K562 (cell line): ENCODE measurements around the gene DAO. TPM values are rescaled to one million over a fixed set of nuclear protein-coding genes. Genes with fewer than 3 reads are reported as not detected.

Source experiments
- CHD4 ChIP-seq: fragments of 200-600 bp; sonication (generic); IDR thresholded peaks from 3 replicates; pipeline ENCODE4 v1.6.1; 2012; ENCODE audit warnings: low read depth, mild to moderate bottlenecking, mixed read lengths, low read length, inconsistent platforms; ENCODE audit not compliant: insufficient read depth, insufficient replicate concordance, poor library complexity, severe bottlenecking
- E2F3 ChIP-seq: fragments of 250-450 bp; sonication (Bioruptor Pico); IDR thresholded peaks from 2 replicates; pipeline ENCODE4 v1.4.0; 2020; ENCODE audit warnings: mild to moderate bottlenecking
- ILF3 ChIP-seq: fragments of 450-650 bp; IDR thresholded peaks from 2 replicates; pipeline ENCODE4 v1.6.1; 2018; ENCODE audit warnings: antibody characterized with exemption, mild to moderate bottlenecking, moderate library complexity, borderline replicate concordance
- POLR3G ChIP-seq: IDR thresholded peaks from 2 replicates; pipeline ENCODE4 v1.6.1; 2011; ENCODE audit not compliant: insufficient read length, insufficient replicate concordance; ENCODE audit errors: extremely low read depth
- RNF219 ChIP-seq: fragments of 250-450 bp; sonication (Bioruptor Pico); IDR thresholded peaks from 2 replicates; pipeline ENCODE4 v1.5.0; 2022; ENCODE audit warnings: mild to moderate bottlenecking
- TFE3 ChIP-seq: fragments of 450-650 bp; formaldehyde crosslinking; IDR thresholded peaks from 2 replicates; pipeline ENCODE4 v1.4.0; 2020; ENCODE audit warnings: mild to moderate bottlenecking, mixed read lengths
- U2AF1 ChIP-seq: fragments of 200-400 bp; formaldehyde crosslinking; optimal IDR thresholded peaks from 2 replicates; pipeline ENCODE3; 2017; ENCODE audit warnings: mild to moderate bottlenecking, low read depth, low read length, moderate library complexity
- ZNF124 ChIP-seq: sonication (generic); formaldehyde crosslinking; IDR thresholded peaks from 2 replicates; pipeline ENCODE4 v1.8.1; 2022; ENCODE audit warnings: missing genetic modification reagents
- ZNF140 ChIP-seq: fragments of 250-450 bp; sonication (Bioruptor Pico); IDR thresholded peaks from 2 replicates; pipeline ENCODE4 v1.8.0; 2021; ENCODE audit warnings: moderate library complexity, mild to moderate bottlenecking, inconsistent platforms
- ZNF263 ChIP-seq: sonication (generic); formaldehyde crosslinking; IDR thresholded peaks from 2 replicates; pipeline ENCODE4 v1.8.0; 2022; ENCODE audit warnings: mild to moderate bottlenecking, missing genetic modification reagents, borderline replicate concordance
- ZNF354B ChIP-seq: fragments of 250-450 bp; sonication (Bioruptor Pico); IDR thresholded peaks from 2 replicates; pipeline ENCODE4 v1.4.0; 2020
- ZNF717 ChIP-seq: fragments of 250-450 bp; sonication (Bioruptor Pico); IDR thresholded peaks from 2 replicates; pipeline ENCODE4 v1.5.0; 2021
- ZNF75A ChIP-seq: fragments of 450-650 bp; formaldehyde crosslinking; IDR thresholded peaks from 2 replicates; pipeline ENCODE4 v1.4.0; 2020; ENCODE audit warnings: mild to moderate bottlenecking
- polyA plus RNA-seq, 8 experiments: library from polyadenylated mRNA; depleted of rRNA in 4 of 8; stranded (reverse) in 5 of 8; unstranded in 3 of 8; fragments of >200 nt; fragmentation: Nextera tagmentation in 2 of 8; fragmentation: Illumina TruSeq in 1 of 8; extraction: Ambion mirVana in 2 of 8; extraction: Trizol in 1 of 8; gene quantifications; 2 replicates each; pipeline versions ENCODE4 v1.2.1 to v1.2.3, GENCODE V29; 2011 to 2014; ENCODE audit warnings: inconsistent platforms in 1 of 8, missing spikeins in 1 of 8
- total RNA-seq, 7 experiments: library from RNA; depleted of rRNA in 6 of 7; stranded (reverse); fragments of >200 nt in 6 of 7; fragmentation: Illumina TruSeq in 2 of 7; extraction: Trizol in 2 of 7; gene quantifications; 2 replicates each; pipeline versions ENCODE4 v1.2.1 to v1.2.3, GENCODE V29; 2011 to 2021; ENCODE audit warnings: low replicate concordance in 1 of 7
- TF ChIP-seq, protein P1 (sequence below): fragments of 250-450 bp; sonication (Bioruptor Pico); IDR thresholded peaks from 2 replicates; pipeline ENCODE4 v1.5.0; 2021; ENCODE audit warnings: mild to moderate bottlenecking, moderate library complexity
- TF ChIP-seq, protein P2 (sequence below): fragments of 250-450 bp; sonication (Bioruptor Pico); IDR thresholded peaks from 2 replicates; pipeline ENCODE4 v1.4.0; 2020; ENCODE audit warnings: mild to moderate bottlenecking, moderate library complexity, borderline replicate concordance

DAO gene
- total and polyA plus RNA-seq, 9 of the 15 experiments (the other 6 are each of a cell fraction or from before 2014, with no cell fraction given), result not detected

DNA sequence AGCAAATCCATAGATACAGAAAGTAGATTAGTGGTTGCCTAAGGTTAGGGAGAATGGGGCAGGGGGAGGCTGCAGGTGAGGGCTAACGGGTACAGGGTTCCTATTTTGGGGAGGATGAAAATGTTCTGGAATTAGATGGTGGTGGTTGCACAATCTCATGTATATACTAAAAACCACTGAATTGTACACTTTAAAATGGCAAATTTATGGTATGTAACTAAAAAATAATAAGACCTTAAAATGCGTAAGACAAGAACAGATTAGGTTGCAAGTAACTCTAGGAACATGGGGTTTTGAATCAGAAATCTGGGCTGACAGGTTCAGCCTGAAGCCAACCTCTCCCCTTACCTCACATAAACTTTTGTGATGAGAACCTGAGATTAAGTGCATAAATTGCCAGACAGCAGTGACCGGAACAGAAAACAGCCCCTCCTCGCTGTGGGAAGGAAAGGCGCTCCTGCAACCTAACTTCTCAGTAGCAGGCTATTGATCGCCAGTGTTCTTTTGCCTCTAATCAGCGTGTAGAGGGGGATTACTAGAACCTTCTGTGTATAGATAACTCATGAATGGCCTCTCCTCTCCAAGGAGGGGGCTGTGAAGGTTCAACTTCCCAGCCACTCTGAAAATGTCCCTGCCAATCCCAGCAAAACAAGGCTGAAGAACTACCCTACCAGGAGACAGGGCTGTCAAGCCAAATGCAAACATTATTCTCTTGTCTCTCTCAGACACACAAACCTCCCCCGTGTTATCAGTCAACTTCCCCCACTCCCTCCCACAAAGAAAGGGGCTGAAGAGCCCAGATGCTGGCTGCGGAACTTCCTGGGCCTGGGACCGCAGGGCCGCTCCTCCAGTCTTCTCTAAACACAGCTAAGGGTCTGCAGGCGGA is 24.4 kb upstream of the DAO start (continued):
- no peak for TF ChIP-seq TFE3 (CRISPR knock-in tag)
- no peak for TF ChIP-seq ZNF717 (CRISPR knock-in tag)
- TF ChIP-seq, protein P1, sequence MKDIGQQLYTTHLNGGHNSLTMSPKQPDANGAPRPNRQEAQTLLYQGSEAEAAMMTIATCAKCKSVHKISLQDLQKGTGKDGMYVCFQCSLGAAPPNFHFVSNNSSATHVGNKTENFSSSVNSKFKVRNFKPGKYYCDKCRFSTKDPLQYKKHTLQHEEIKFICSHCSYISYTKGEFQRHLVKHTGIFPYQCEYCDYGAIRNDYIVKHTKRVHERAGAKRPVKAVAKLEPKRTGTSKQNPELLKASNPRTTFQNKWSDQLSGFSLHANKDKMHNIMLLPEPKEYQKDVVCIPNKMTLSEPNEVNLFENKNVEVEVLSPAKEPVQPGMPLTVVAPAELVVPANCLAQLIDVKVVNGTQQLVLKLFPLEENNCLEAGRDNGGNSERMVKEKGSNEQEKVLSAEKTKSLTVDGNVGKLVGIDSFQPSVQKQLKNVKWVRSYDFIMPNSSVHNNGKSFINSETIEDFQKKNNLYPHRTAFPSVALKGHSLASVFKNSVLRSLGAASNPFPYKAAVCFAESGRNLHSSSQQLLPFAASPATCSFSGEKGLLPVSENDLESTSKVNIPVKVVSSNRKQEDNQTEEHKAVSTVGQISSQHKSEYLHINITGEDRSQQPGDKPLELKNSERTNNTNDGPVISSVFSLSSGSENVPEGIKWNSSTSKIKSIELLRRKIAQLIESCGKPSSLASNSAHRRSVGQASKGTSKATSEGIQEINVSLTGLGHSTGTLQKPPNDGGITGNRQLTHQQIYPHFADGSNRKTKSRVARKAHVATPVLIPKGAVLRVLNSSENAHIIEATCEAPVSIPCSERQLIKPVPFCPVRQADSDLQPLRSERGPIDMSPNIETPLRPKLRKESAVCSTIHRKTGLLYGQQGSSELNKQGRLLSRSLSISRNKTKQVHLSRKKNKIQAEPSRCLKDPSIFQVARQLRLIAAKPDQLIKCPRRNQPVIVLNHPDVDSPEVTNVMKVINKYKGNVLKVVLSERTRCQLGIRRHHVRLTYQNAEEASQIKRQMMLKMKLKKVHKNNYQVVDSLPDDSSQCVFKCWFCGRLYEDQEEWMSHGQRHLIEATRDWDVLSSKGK (CRISPR knock-in tag), result no peak
- no peak for TF ChIP-seq ZNF263 (CRISPR knock-in tag)
- no peak for TF ChIP-seq ZNF75A (CRISPR knock-in tag)
- TF ChIP-seq POLR3G, result no peak
- TF ChIP-seq RNF219 (CRISPR knock-in tag), result no peak
- no peak for TF ChIP-seq CHD4
- no peak for TF ChIP-seq ZNF140 (CRISPR knock-in tag)
- no peak for TF ChIP-seq E2F3 (CRISPR knock-in tag)
- TF ChIP-seq U2AF1, result no peak
- TF ChIP-seq ZNF354B, result no peak
- no peak for TF ChIP-seq ILF3
- no peak for TF ChIP-seq ZNF124 (CRISPR knock-in tag)
- TF ChIP-seq, protein P2, sequence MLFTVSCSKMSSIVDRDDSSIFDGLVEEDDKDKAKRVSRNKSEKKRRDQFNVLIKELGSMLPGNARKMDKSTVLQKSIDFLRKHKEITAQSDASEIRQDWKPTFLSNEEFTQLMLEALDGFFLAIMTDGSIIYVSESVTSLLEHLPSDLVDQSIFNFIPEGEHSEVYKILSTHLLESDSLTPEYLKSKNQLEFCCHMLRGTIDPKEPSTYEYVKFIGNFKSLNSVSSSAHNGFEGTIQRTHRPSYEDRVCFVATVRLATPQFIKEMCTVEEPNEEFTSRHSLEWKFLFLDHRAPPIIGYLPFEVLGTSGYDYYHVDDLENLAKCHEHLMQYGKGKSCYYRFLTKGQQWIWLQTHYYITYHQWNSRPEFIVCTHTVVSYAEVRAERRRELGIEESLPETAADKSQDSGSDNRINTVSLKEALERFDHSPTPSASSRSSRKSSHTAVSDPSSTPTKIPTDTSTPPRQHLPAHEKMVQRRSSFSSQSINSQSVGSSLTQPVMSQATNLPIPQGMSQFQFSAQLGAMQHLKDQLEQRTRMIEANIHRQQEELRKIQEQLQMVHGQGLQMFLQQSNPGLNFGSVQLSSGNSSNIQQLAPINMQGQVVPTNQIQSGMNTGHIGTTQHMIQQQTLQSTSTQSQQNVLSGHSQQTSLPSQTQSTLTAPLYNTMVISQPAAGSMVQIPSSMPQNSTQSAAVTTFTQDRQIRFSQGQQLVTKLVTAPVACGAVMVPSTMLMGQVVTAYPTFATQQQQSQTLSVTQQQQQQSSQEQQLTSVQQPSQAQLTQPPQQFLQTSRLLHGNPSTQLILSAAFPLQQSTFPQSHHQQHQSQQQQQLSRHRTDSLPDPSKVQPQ, result no peak
